Coronary artery (tissue), 2 donors: Measurements from ENCODE around the gene LYST.
"Not testable (repeated sequence)": the region's sequence is repeated elsewhere in the genome, so short reads cannot be mapped to it uniquely, and the experiment has no call there.

Source experiments
- DNase-seq: peaks from one replicate; pipeline ENCODE4 v3.0.0-alpha.2; 2017; ENCODE audit warnings: low spot score
- H3K27ac ChIP-seq, 2 donors: fragments of 200-600 bp; sonication (generic); one replicate each; pipeline ENCODE4 v1.5.1; 2016 to 2019
- H3K4me3 ChIP-seq: fragments of 200-600 bp; sonication (generic); 2 replicates; pipeline ENCODE4 v1.5.1; 2016; ENCODE audit warnings: mild to moderate bottlenecking, moderate library complexity
- TF ChIP-seq, protein P1 (sequence below): fragments of 200-600 bp; sonication (generic); IDR thresholded peaks from one replicate; pipeline ENCODE4 v1.5.1; 2019; ENCODE audit warnings: antibody characterized with exemption

LYST gene

DNA sequence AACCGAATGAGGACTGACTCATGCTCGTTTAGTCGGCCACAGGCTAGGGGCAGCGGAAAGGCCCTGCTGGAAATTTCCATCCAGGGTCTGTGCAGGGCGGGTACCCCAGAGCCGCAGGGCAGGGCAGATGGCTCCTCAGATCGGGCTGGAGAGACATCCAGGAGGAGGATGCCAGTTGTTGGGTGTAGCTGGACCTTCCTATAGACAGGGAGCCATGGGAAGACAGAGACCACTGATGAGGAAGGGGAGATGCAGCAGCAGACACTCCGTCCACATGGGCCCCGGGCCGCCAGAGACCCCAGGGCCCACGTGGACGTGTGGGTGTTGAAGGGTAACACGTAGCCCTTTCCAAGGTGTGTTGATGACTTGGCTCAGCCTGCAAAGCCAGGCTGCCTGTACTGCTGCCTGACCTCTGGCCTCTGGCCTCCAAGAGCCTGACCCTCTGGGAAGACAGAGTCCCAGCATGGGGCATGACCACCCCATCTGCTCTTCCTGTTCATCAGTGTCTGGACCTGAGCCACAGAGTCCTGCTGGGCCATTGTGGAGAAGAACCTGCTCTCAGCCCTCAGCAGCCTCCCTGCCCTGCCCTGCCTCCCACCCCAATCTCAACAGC, 221.9 kb downstream of the LYST start:
- TF ChIP-seq, protein P1, sequence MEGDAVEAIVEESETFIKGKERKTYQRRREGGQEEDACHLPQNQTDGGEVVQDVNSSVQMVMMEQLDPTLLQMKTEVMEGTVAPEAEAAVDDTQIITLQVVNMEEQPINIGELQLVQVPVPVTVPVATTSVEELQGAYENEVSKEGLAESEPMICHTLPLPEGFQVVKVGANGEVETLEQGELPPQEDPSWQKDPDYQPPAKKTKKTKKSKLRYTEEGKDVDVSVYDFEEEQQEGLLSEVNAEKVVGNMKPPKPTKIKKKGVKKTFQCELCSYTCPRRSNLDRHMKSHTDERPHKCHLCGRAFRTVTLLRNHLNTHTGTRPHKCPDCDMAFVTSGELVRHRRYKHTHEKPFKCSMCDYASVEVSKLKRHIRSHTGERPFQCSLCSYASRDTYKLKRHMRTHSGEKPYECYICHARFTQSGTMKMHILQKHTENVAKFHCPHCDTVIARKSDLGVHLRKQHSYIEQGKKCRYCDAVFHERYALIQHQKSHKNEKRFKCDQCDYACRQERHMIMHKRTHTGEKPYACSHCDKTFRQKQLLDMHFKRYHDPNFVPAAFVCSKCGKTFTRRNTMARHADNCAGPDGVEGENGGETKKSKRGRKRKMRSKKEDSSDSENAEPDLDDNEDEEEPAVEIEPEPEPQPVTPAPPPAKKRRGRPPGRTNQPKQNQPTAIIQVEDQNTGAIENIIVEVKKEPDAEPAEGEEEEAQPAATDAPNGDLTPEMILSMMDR: no peak
- DNase-seq: no peak
- no peak overlapping the region for H3K4me3 ChIP-seq
- H3K27ac ChIP-seq: no peak overlapping the region

GRCh38 chr1:235643837-235644692, 222.6 kb downstream of the LYST start:
- H3K4me3 ChIP-seq: no peak overlapping the region

DNA sequence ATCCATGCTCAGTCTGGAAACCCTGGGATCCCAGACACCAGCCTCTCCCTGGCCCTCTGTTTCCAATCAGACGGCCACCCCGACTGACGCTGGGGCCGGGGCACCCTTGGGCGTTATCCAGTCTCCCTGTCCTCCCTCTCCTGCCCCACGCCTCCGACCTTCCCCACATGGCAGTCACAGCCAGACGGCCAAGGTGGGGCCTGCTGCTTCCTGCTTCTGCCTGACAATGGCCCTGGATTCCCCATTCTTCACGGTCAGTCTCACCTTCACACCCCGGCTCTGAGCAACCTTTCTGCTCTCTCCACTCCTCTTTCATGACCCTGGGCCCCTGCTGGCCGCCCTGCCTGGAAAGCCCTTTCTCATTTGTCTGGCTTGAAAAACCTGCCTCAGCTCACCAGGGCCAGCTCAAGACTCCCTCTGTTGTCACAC, 223.7 kb downstream of the LYST start:
- H3K27ac ChIP-seq: no peak overlapping the region
- TF ChIP-seq, protein P1: no peak
- no peak overlapping the region for H3K4me3 ChIP-seq
- DNase-seq: no peak

More at GRCh38 chr1:235643837-235644692, 222.6 kb downstream of the LYST start:
- TF ChIP-seq, protein P1: no peak
- H3K27ac ChIP-seq: no peak overlapping the region
- no peak for DNase-seq

GRCh38 chr1:235642011-235642942, 224.4 kb downstream of the LYST start:
- TF ChIP-seq, protein P1: no peak
- peak overlapping the region; percentile 9 for H3K4me3 ChIP-seq
- no peak for DNase-seq
- H3K27ac ChIP-seq: no peak overlapping the region

GRCh38 chr1:235640580-235640979, 226.1 kb downstream of the LYST start:
- Histone ChIP-seq H3K27ac (no peak overlapping the region), H3K4me3 (no peak overlapping the region)
- DNase-seq: no peak
- TF ChIP-seq, protein P1: no peak

DNA sequence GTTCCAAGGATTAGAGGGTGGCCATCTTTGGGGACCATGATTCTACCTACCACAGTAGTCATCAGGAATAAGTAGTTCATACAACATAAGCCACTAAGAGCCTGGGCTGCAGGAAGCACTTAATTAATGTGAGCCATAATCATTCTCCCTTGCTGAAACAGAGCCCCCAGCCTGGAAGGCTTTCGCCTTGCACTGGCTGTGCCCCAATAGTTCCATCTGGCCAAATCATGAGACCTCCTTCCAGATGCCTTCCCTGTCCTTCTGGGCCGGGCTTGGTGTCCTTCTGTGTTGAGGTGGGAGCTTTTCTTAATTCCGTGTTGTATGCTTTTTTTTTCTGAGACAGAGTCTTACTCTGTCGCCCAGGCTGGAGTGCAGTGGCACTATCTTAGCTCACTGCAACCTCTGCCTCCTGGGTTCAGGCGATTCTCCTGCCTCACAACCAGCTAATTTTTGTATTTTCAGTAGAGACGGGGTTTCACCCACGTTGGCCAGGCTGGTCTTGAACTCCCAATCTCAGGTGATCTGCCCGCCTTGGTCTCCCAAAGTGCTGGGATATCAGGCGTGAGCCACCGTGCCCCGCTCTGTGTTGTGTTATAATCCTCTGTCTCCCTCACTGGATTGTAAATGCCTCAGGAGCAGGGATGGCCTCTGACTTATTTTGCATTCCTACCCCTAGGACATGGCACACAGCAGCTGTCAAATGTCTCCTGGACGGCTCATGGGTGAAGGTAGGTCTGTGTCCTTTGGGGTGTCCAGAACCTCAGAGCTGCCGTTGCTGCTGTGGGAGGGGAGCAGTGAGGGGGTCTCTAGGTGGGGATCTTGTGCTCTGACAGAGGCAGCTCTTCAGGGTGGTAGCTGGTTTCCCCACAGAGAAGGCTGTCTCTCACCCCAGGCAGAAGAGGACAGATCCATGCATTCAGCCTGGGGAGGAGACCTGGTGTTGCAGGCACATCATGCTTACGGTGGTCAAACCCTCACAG, 227.2 kb downstream of the LYST start:
- TF ChIP-seq, protein P1: no peak
- no peak overlapping the region for H3K27ac ChIP-seq
- DNase-seq: no peak
- H3K4me3 ChIP-seq: no peak overlapping the region

- DNase-seq, H3K4me3 ChIP-seq, H3K27ac ChIP-seq: not testable (repeated sequence)
These were observed 228.1 kb downstream of the LYST start for GRCh38 chr1:235638612-235639011.
